ENCODE data around the gene PDE6D.
A peak's percentile ranks its signal among the peaks of the same experiment; 100 is the strongest.

The PDE6D gene
- total RNA-seq: 14.4 to 18.0 (median 17.4) reads per million in 3 donors

DNA sequence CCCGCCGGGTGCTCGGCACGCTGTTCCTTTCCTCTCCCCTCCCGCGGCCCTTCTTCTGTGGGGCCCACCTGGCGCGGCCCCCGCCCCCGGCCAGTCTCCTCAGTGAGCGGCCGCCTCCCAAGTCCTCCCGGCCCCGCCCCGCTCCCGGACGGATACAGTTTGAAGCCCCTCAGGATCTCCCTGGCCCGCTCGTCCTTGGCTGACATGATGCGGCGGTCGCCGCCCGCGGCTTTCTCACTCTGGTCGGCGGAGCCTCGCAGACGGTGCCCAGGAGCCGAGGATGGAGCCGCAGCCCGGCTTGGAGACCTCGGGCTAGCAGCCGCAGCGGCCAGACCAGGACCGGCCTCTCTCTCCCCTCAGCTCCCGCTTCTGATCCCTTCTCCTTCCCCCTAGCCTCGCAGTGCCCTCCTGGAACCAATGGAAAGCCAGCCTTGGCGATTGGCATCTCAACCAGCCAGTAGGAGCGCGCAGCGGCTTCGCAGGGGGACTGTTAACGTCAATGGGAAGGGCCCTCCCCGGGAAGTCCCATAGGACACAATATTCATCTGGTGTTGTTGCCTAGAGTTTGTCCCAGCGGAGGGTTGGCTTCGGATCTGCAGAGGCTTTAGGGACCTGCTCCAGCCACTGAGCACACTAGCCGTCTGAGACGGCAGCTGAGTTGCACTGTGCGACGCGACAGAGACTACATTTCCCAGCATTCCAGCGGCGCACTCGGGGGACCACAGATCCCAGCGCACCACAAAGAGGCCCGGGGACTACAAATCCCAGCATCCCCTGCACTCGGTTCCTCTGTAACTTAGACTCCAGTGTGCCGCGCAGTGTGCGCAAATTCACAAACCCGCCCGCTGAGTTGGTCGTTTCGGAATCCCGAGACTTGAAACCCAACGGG is at the start of gene PDE6D:
Gene PDE6D (minus strand): TSS at position 374 of the 889 bp plus-strand sequence. CDS start 168 bp downstream, at position 206.
- Histone ChIP-seq H3K27me3 (replicated peaks; ENCODE audit: control insufficient read depth, insufficient read depth, low read length, poor library complexity, severe bottlenecking) (no peaks in the 10 kb centered on the region), H3K9me3 (ENCODE audit: control insufficient read depth, low read length) (no peaks in the 10 kb centered on the region), H3K36me3 (ENCODE audit: control insufficient read depth, insufficient read depth, low read length) (peaks cover 2% of the 10 kb centered on the region), H3K4me3 (ENCODE audit: insufficient read depth, low read depth, low read length, poor library complexity, severe bottlenecking) (peak within 1 kb of the TSS; percentile 93), H3K4me1 (ENCODE audit: control insufficient read depth, insufficient read depth, low read length, poor library complexity, severe bottlenecking) (peaks cover 24% of the 10 kb centered on the region), H3K27ac (ENCODE audit: insufficient read depth, low read length, poor library complexity, severe bottlenecking) (peak within 1 kb of the TSS; percentile 92)
- peak; percentile 85 to 96 (median 94) for DNase-seq

DNA sequence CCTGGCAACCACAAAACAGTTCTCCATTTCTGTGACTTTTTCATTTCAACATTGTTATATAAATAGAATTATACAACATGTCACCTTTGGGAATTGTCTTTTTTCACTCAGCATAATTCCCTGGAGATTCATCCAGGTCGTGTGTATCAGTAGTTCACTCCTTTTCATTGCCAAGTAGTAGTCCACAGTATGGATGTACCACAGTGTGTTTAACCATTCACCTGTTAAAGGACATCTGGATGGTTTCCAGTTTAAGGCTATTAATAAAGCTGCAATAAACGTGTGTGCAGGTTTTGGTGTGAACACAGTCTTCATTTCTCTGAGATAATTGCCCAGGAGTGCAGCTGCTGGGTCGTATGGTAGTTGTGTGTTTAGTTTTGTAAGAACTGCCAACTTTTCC is 40.8 kb upstream of the PDE6D start:
- no peaks in the 10 kb centered on the region for H3K9me3 ChIP-seq (ENCODE audit: control insufficient read depth, low read length)
- no peak overlapping the region for H3K4me3 ChIP-seq (ENCODE audit: insufficient read depth, low read depth, low read length, poor library complexity, severe bottlenecking)
- no peak overlapping the region for H3K27ac ChIP-seq (ENCODE audit: insufficient read depth, low read length, poor library complexity, severe bottlenecking)
- no peak for DNase-seq
- no peaks in the 10 kb centered on the region for H3K36me3 ChIP-seq (ENCODE audit: control insufficient read depth, insufficient read depth, low read length)
- no peaks in the 10 kb centered on the region for H3K27me3 ChIP-seq (replicated peaks; ENCODE audit: control insufficient read depth, insufficient read depth, low read length, poor library complexity, severe bottlenecking)
- H3K4me1 ChIP-seq (ENCODE audit: control insufficient read depth, insufficient read depth, low read length, poor library complexity, severe bottlenecking): no peaks in the 10 kb centered on the region

DNA sequence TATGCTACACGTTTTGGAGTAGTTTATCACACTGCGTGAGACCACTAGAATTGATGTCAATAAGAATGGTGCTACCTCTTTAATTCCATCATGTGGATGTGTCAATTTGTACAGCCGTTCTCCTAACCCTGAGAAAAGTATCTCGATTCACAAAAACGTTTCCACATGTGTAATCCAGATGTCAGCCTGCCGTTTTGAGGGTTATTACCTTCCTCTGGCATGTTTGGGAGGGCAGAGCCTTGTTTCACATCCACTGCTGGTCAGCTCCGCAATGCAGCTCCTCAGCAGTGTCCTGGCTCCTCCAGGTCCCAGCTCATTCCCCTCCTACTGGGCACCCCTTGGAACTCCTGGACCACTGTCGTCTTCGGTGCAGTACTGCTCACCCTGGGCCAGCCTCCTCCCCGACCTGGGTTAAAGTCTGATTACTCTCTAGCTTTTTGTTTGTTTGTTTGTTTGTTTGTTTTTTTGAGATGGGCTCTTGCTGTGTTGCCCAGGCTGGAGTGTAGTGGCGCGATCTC is 39.8 kb upstream of the PDE6D start:
- Histone ChIP-seq H3K27me3 (replicated peaks; ENCODE audit: control insufficient read depth, insufficient read depth, low read length, poor library complexity, severe bottlenecking) (no peaks in the 10 kb centered on the region), H3K4me3 (ENCODE audit: insufficient read depth, low read depth, low read length, poor library complexity, severe bottlenecking) (no peak overlapping the region), H3K27ac (ENCODE audit: insufficient read depth, low read length, poor library complexity, severe bottlenecking) (no peak overlapping the region), H3K4me1 (ENCODE audit: control insufficient read depth, insufficient read depth, low read length, poor library complexity, severe bottlenecking) (no peaks in the 10 kb centered on the region), H3K36me3 (ENCODE audit: control insufficient read depth, insufficient read depth, low read length) (no peaks in the 10 kb centered on the region), H3K9me3 (ENCODE audit: control insufficient read depth, low read length) (no peaks in the 10 kb centered on the region)
- DNase-seq: no peak

DNA sequence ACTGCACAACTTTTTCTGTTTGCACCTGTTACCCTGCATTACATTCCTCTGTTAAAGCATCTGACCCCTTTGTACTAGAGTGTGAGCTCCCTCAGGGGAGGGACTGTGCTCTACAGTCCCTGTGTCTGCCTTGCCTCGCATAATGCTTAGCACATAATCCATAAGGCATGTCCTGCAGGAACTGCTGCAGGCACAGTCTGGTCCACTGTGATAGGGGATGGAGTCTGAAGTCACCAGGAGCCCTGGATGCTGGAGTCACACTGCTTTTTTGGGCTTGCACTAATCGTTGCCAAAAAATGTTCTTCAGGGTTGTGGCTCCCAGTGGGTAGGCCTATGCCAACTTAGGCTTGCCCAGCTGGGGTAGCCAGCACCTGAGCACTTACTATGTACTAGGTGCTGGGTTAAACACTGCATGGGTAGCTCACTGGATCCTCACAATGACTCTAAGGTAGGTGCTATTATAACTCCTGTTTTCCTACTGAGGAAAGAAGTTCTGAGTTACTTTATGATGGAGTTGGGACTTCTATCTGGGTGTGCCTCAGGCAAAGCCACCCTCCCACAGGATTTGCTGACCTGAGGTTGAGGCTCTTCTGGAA is 38.5 kb upstream of the PDE6D start:
- Histone ChIP-seq H3K4me3 (ENCODE audit: insufficient read depth, low read depth, low read length, poor library complexity, severe bottlenecking) (no peak overlapping the region), H3K4me1 (ENCODE audit: control insufficient read depth, insufficient read depth, low read length, poor library complexity, severe bottlenecking) (no peaks in the 10 kb centered on the region), H3K36me3 (ENCODE audit: control insufficient read depth, insufficient read depth, low read length) (no peaks in the 10 kb centered on the region), H3K27ac (ENCODE audit: insufficient read depth, low read length, poor library complexity, severe bottlenecking) (no peak overlapping the region), H3K9me3 (ENCODE audit: control insufficient read depth, low read length) (no peaks in the 10 kb centered on the region), H3K27me3 (replicated peaks; ENCODE audit: control insufficient read depth, insufficient read depth, low read length, poor library complexity, severe bottlenecking) (no peaks in the 10 kb centered on the region)
- no peak for DNase-seq

DNA sequence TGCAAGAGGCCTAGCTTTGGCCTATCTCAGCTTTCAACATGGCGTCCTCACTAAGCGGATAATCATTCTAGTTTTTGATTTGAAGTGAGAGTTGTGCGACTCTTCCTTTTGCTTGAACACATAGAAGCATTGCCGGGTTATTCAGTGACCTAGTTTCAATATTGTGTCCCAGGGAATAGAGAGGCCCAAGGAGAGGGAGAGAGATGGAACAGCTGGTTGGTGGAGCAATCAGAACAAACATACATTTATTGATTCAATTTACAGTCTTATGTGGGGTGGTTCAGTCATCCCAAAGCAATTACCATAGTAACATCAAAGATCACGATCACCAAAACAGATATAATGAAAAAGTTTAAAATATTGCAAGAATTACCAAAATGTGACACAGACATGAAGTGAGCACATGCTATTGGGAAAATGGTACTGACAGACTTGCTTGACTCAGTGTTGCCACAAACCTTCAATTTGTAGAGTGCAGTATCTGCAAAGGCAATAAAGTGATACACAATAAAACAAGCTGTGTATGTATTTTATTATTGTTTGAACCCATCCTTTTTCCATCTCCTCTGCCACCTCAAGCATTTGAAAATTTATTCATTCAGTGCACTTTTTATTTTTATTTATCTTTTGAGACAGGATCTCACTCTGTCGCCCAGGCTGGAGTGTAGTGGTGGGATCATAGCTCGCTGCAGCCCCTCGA is 35.4 kb upstream of the PDE6D start:
- Histone ChIP-seq H3K36me3 (ENCODE audit: control insufficient read depth, insufficient read depth, low read length) (no peaks in the 10 kb centered on the region), H3K4me1 (ENCODE audit: control insufficient read depth, insufficient read depth, low read length, poor library complexity, severe bottlenecking) (no peaks in the 10 kb centered on the region), H3K4me3 (ENCODE audit: insufficient read depth, low read depth, low read length, poor library complexity, severe bottlenecking) (no peak overlapping the region), H3K27me3 (replicated peaks; ENCODE audit: control insufficient read depth, insufficient read depth, low read length, poor library complexity, severe bottlenecking) (no peaks in the 10 kb centered on the region), H3K27ac (ENCODE audit: insufficient read depth, low read length, poor library complexity, severe bottlenecking) (no peak overlapping the region), H3K9me3 (ENCODE audit: control insufficient read depth, low read length) (no peaks in the 10 kb centered on the region)
- no peak for DNase-seq

DNA sequence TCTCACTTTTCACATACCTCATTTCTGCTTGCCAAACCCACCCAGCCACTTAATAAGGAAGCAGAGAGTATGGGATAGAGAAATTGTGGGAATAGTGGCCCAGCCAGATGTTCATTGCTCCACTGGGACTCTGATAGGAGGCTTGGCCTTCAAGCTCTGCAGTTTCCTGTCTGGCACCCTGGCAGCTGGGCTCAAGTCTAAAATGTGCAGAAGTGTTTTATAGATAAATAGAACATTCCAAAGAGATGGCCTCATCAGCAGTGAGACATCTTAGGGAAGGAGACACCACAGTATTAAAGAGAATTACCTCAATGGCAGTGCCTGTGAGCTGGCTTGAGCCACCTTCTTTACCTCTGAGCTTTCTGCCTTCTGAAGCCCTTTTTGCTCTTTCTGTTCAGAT is 29.8 kb upstream of the PDE6D start:
- Histone ChIP-seq H3K36me3 (ENCODE audit: control insufficient read depth, insufficient read depth, low read length) (peaks cover 42% of the 10 kb centered on the region), H3K9me3 (ENCODE audit: control insufficient read depth, low read length) (no peaks in the 10 kb centered on the region), H3K27me3 (replicated peaks; ENCODE audit: control insufficient read depth, insufficient read depth, low read length, poor library complexity, severe bottlenecking) (no peaks in the 10 kb centered on the region), H3K4me3 (ENCODE audit: insufficient read depth, low read depth, low read length, poor library complexity, severe bottlenecking) (no peak overlapping the region), H3K27ac (ENCODE audit: insufficient read depth, low read length, poor library complexity, severe bottlenecking) (no peak overlapping the region), H3K4me1 (ENCODE audit: control insufficient read depth, insufficient read depth, low read length, poor library complexity, severe bottlenecking) (no peaks in the 10 kb centered on the region)
- no peak for DNase-seq

DNA sequence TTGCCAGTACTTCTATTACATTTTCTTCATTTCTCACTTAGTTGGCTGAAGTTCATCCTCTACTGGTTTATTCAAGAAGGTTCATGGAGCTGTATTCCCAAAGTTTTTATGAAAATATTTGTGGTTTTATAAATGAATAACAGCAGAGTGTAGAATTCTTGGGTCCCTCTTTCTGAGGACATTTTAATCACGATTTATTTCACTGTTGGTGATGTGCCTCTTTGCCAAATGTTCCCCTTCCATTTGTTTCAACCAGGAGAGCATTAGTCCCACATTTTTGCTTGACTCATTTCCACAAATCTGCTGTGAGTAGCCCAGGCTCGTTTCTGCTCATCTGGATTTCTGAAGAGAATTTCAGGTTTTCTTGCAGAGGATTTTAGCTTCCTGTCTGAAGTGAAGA is 25.9 kb upstream of the PDE6D start:
- no peaks in the 10 kb centered on the region for H3K27me3 ChIP-seq (replicated peaks; ENCODE audit: control insufficient read depth, insufficient read depth, low read length, poor library complexity, severe bottlenecking)
- DNase-seq: no peak
- H3K4me1 ChIP-seq (ENCODE audit: control insufficient read depth, insufficient read depth, low read length, poor library complexity, severe bottlenecking): no peaks in the 10 kb centered on the region
- H3K4me3 ChIP-seq (ENCODE audit: insufficient read depth, low read depth, low read length, poor library complexity, severe bottlenecking): no peak overlapping the region
- H3K9me3 ChIP-seq (ENCODE audit: control insufficient read depth, low read length): no peaks in the 10 kb centered on the region
- H3K36me3 ChIP-seq (ENCODE audit: control insufficient read depth, insufficient read depth, low read length): peaks cover 55% of the 10 kb centered on the region
- no peak overlapping the region for H3K27ac ChIP-seq (ENCODE audit: insufficient read depth, low read length, poor library complexity, severe bottlenecking)

DNA sequence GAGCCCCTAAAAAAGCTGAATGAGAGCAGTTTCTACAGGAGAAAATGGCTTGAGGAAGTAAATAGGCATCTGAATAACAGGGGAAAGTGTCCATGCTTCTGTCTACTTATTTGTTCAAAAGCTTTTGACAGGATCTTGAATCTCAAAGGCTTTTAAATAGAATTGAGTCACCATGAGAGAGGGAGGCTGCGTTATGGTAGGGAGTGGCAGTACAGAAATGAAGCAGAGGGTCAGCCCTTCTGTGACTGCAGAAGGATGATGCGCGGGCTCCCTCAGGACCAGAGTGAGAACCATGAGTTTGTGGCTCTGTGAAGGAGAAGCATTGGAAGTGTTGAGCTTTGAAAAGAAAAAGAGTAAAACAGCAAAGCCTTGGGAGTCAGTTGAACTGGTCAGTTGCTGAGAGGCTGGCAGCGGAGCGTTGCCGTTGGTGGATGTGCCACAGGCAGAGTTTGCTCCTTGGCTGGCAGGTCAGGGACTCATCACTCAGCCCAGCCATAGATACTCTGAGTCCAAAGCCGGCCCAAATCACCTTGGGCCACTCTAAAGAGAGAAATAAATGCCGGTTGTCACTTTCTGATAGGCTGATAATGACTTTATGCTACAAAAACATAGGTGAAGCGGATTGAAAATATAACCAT is 22.5 kb upstream of the PDE6D start:
- DNase-seq: no peak
- H3K36me3 ChIP-seq (ENCODE audit: control insufficient read depth, insufficient read depth, low read length): peaks cover 67% of the 10 kb centered on the region
- H3K27me3 ChIP-seq (replicated peaks; ENCODE audit: control insufficient read depth, insufficient read depth, low read length, poor library complexity, severe bottlenecking): no peaks in the 10 kb centered on the region
- no peaks in the 10 kb centered on the region for H3K4me1 ChIP-seq (ENCODE audit: control insufficient read depth, insufficient read depth, low read length, poor library complexity, severe bottlenecking)
- no peaks in the 10 kb centered on the region for H3K9me3 ChIP-seq (ENCODE audit: control insufficient read depth, low read length)
- no peak overlapping the region for H3K4me3 ChIP-seq (ENCODE audit: insufficient read depth, low read depth, low read length, poor library complexity, severe bottlenecking)
- no peak overlapping the region for H3K27ac ChIP-seq (ENCODE audit: insufficient read depth, low read length, poor library complexity, severe bottlenecking)

DNA sequence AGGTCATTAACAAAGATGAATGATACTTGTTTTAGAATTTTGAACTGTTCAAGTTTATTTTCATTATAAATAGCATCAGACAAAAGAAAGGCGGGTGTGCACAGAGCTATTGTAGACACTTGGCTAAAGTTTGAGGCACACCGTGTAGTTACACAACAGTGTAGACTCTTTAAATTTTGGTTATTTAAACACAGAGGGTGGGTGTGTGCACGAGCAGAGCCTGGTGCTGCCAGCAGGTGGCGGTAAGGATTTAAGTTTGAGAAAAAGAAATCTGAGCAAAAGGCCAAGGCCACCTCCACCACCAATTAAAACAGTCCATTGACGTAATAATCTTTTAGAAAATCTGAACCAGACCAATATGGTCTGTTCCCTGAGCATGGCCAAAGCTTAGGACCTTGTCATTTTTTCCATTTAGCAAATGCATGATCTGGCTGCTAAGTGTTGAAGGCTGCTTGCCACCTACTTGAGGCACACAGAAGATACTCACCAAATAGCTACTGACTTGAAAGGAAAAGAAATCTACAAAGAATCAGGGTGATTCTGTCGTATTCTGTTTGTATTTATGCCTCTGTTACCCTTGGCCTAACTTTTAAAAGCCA is 19.5 kb upstream of the PDE6D start:
- Histone ChIP-seq H3K9me3 (ENCODE audit: control insufficient read depth, low read length) (no peaks in the 10 kb centered on the region), H3K27me3 (replicated peaks; ENCODE audit: control insufficient read depth, insufficient read depth, low read length, poor library complexity, severe bottlenecking) (no peaks in the 10 kb centered on the region), H3K27ac (ENCODE audit: insufficient read depth, low read length, poor library complexity, severe bottlenecking) (no peak overlapping the region), H3K36me3 (ENCODE audit: control insufficient read depth, insufficient read depth, low read length) (peaks cover 59% of the 10 kb centered on the region), H3K4me3 (ENCODE audit: insufficient read depth, low read depth, low read length, poor library complexity, severe bottlenecking) (no peak overlapping the region), H3K4me1 (ENCODE audit: control insufficient read depth, insufficient read depth, low read length, poor library complexity, severe bottlenecking) (no peaks in the 10 kb centered on the region)
- peak in 1 of 3 donors; percentile 9 for DNase-seq

Data from effector memory CD4-positive, alpha-beta T cell (primary cell).